OCI-M2 (cell line): ENCODE data around the gene SLC38A11.
"Not testable (repeated sequence)": the region's sequence is repeated elsewhere in the genome, so short reads cannot be mapped to it uniquely, and the experiment has no call there.

ENCODE experiments used
- DNase-seq: peaks from one replicate; lab custom pipeline; 2025; ENCODE audit not compliant: unreplicated experiment; lab: John Stamatoyannopoulos, UW

Gene SLC38A11

GRCh38 chr2:164881524-164881923 lies 73.8 kb downstream of the SLC38A11 start:
- DNase-seq: no peak

DNA sequence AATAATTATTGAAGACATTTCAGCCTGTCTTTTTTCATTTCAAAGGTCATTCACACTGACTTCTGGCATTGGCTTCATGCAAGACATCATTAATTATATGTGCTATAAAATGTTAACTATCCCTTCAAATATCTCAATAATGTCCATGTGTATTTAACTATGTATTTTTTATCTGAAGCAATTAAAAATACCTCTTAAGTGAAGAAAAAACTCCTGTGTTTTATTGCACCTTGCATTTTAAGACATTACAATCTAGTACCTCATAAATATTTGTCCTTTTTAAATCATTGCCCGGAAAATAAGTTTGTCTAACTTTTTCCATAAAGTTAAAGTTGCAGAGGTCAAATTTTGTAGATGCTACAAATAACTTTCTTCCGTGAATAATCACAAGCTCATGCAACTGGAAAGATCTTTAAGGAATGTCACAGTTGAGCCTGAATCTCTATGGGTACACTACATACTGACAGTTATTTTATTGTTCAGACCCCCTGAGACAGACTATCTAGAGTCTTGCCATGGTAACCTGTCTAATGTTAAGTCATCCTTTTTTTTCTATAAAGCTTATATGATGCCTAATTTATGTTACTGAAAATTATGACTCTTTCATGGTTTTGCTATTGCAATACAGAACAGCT lies 75.3 kb downstream of the SLC38A11 start:
- no peak for DNase-seq

DNA sequence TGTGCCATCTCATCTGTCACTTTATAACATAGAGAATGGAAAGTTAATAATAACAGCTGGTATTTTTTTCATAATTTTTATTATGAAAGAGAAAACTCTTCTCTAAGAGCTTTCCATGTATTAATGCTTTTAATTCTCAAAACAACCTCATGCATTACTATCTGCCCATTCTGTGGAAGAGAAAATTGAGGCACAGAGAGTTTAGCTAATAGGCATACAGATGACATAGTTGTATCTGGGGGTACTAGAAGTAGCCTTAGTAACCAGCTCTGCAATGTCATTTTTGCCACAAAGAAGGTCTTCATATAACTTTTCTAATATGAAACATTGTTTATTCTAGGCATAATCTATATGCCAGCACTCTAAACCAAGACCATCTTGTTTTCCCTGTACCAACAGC lies 77.4 kb downstream of the SLC38A11 start:
- no peak for DNase-seq

DNA sequence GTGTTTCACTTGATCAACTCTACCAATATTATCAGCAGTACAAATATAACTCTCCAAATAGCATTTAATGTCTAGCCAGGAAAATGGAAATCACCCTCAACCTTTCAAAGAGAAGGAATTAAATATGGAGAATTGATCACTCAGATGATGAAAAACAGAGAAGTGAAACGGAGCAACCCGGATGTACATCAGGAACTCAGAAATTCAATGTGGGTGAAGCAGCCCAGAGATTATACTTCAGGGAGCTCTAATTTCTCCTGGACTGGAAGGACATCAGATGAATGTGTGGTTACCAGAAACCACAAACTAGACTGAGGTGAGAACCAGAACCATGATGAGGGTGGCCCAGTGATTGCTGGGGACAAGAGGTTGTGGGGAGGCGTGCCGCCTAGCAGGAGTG lies 78.2 kb downstream of the SLC38A11 start:
- DNase-seq: no peak

- DNase-seq: no peak
Measured at GRCh38 chr2:164875334-164876205, 79.8 kb downstream of the SLC38A11 start.

DNA sequence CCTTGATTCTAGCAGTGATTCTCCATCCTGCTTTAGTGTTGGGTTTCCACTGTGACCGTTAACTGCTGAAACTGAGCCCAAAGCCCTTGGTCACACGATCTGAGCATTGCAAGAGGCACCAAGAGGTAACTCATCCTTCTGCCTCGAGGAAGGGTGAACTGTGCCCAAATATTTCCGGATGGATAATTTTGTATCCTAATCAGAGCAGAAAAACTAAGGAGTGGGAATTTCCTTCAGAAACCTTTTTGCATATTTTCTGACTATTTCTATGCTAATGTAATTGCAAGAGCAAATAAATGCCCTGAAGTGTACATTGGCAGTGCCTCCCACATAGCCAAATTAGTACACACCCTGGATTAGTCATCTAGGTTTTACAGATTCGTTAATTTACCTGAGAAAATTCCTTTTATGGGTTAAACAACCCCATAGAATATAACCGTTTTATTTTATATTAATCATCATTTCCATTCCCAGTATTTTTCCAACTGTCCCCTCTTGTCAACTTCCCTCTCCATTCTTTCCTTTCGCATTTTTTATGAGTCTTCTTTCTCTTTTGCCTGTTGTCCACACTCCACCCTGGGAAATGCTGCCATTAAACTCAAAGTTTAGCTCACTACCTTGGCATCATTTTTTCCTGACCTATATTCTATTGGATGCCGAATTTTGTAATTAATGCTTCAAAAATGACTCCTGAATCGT lies 82.0 kb downstream of the SLC38A11 start:
- no peak for DNase-seq

DNA sequence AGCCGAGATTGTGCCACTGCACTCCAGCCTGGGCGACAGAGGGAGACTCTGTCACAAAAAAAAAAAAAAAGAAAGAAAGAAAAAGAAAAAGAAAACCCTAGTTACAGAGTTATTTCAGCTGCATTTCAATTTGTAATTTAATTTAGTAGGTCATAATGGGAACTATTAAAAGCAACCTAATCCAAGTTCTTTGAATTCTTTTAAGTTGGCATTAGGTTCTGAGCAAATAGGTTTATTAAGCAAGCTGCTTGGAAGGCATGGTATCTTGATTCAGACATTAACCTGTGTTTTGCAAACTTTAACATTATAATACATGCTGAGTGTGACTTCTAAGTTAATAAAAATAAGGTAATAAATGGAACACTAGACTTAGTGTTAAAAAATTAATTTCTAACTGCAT lies 83.9 kb downstream of the SLC38A11 start:
- DNase-seq: no peak

DNA sequence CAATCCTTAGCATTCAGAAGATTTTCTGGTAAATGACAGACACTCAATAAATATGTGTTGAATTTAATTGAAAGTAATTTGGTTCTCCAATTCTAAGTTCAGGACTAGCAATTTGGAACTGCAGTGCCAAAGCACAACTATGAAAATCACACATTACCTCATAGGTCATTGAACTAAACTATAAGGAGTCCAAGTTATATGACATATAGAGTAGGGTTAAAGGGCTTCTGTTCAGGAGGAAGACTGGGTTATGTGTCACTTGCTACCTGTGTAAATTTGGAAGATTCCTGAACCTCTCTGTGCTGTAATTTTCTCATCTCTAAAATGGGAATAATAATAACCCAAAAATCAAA lies 85.9 kb downstream of the SLC38A11 start:
- DNase-seq: no peak

DNA sequence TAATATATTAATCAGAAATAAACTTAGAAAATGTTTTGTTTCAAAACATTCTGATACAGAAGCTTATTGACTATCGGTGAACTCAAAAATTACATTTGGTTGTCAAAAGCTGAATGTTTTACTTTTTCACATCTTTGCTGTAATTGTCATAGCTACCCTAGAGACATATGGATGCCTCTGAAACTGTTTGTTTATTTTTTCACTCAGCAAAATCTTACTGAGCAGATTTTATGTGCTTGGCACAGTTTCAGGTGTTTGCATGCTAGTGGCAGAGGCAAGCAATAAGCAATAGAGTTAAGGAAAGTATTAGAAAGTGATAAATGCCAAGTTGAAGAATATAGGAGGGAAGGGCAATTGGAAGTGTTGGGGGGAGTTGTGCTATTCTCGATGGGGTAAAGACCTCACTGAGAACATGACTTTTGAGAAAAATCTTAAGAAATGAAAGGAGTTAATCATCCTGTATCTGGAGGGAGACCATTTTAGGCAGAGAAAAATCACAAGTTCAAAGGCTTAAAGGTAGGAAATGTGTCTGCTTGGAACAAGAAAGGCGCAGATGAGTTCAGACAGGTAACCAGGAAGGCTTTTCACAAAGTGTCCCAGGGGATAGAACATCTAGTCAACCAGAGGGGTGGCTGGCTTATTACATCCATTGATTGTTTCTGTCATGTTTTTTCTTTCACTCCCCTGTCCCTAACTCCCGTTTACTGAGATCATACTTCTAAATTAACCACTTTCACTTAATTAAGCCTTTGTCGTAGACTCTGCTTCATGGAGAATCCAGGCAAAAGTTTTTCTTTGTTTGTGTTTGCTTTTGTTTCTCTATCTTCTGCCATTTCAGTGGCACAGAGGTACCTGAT lies 86.5 kb downstream of the SLC38A11 start:
- no peak for DNase-seq

DNA sequence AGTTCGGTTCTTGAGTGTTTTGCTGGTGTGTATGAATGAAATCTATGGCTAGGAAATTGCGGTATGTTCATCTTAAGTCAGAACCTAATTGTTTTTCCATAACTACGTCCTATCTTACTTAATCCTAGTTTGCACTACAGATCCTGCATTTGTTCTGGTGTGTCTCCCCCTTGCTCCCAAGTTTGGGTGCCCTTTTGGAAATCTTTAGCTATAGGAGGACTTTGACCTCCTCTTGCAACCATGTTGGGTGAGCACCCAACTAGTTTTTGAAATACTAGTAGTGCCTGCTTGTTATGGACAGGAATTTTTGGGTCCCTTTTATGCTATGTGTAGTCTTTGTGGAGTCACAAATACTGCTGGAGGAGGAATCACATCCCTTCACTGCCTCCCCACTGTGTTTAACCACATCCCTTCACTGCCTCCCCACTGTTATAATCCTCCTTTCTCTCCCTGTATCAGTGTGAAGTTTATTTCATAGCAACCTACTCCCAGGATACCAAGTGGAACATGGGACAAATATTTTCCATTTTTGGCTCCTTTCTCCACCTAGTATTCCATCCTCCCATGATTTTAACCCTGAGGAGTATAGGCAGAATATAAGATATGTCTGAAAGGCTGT lies 87.4 kb downstream of the SLC38A11 start:
- DNase-seq: no peak

DNA sequence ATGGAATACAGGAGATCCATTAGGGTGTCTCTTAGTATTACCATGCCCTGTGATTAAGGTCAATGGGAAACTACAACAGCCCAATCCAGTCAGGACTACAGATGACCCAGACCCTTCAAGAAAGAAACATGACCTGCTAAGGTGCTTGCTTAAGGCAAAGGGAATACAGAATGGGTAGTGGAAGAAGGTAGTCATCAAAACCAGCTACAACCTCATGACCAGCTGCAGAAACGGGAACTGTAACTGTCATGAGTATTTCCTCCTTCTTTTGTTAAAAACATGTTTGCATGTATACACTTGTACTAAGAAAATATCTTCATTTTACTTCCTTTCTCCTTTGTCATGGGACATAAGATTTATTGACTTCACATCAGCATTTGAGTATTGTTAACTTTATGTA lies 88.9 kb downstream of the SLC38A11 start:
- DNase-seq: not testable (repeated sequence)

DNA sequence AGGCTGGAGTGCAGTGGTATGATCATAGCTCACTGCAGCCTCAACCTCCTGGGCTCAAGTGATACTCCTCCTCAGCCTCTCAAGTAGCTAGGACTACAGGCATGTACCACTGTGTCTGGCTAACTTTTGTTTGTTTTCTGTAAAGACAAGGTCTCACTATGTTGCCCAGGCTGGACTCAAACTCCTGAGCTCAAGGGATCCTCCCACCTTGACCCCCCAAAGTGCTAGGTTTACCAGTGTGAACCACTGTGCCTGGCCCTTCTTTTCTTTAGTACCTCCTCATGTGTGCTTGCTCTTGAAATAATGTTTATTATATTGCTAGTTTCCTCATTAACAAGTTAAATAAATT lies 94.7 kb downstream of the SLC38A11 start:
- DNase-seq: no peak

GRCh38 chr2:164859906-164860693 lies 95.2 kb downstream of the SLC38A11 start:
- DNase-seq: not testable (repeated sequence)

DNA sequence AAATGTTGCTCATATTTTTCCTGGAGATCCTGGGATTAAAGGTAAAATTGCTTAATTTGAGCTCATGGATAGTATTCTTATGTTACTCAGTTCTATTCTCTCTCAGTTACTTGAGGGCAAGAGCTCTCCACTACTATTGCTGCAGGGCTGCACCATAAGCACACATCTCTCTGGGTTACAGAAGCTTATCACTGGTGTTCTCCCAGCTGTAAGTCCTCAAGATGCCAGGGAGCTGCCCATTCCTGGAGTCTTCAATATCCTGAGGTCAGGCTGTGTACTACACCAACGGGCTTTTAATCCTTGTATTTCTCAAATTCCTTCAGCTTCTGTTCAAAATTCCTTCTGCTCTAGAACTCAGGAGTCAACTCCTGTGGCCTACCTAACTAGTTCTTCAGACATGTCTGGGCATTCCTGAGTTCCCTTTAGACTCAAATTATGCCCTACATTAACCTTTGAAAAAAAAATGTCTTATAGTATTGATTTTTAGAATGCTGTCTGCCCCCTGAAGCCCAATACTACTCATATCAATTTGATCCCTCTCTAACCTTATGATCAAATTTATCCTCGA lies 96.0 kb downstream of the SLC38A11 start:
- no peak for DNase-seq

GRCh38 chr2:164852086-164852485 lies 103.2 kb downstream of the SLC38A11 start:
- no peak for DNase-seq

GRCh38 chr2:164850235-164850634 lies 105.1 kb downstream of the SLC38A11 start:
- DNase-seq: no peak

DNA sequence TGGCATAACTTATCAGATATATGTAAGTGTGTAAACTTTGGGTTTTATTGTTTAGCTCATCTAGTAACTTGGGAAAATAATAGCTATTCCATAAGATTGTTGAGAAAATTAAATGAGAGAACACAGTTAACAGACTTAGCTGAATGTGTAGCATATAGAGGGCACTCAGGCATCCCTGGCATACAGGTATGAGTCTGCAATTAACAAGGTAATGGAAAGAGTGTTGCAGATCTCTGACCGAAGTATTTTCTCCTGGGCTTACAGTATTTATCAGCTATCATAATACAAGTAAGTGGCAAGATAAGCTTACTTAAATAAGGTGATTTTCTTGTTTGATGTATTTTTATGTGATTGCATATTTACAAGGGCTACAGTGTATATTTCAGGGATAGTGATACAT lies 105.8 kb downstream of the SLC38A11 start:
- DNase-seq: no peak

GRCh38 chr2:164847981-164848741 lies 107.2 kb downstream of the SLC38A11 start:
- DNase-seq: no peak

DNA sequence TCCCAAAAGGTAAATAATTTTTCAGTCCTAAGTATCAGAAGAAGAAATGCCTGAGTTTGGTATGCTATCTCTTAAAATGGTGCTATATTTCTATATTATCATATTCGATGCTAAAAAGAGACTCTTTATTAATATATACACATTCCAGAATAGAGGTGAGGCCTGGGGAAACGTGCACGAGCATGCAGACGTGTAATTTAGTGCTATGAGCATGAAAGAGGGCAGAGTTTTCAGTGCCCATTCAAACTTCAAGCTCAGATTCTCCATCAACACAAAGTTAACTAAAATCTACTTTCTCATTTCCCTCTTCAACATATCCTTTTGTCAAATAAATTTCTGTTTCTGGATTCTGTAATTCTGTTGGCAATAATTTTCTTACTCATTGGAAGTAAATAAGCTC lies 108.0 kb downstream of the SLC38A11 start:
- DNase-seq: no peak
